ENCODE data around the gene INKA1. TPM values are rescaled to one million over a fixed set of nuclear protein-coding genes. Genes with fewer than 3 reads are reported as not detected.

The INKA1 gene
- total and polyA plus RNA-seq, 4 donors = 0.84 to 4.2 (median 1.2) TPM

DNA sequence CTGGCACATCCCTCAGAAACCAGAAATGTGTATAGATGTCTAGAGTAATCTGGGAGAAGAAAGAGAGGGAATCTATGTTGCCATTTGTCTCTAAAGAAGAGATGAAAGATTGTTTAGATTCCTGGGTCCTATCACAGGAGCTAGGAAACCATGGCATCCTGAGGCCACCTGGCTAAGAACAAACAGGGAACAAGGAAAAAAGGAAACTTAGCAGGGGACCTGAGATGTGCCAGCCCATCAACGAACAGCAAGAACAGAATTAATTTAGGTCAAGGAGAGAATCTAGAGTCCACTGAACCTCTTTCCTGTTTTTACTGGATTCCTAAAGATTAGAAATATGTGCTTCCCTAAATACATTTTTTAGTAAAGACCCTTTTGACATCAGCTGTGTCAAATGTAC lies 47.0 kb upstream of the INKA1 start:
- DNase-seq (ENCODE audit: low spot score) = no peak
- Histone ChIP-seq H3K4me3 (ENCODE audit: low read depth in 1 of 3, low read length in 3 of 3) (no peak overlapping the region), H3K4me1 (ENCODE audit: control insufficient read depth in 4 of 4, insufficient read depth in 4 of 4, low read length in 3 of 4) (no peaks in the 10 kb centered on the region), H3K9ac (ENCODE audit: low read depth in 1 of 2, low read length in 2 of 2) (no peak overlapping the region), H3K27me3 (ENCODE audit: control insufficient read depth in 4 of 4, insufficient read depth in 4 of 4, low read length in 3 of 4) (no peaks in the 10 kb centered on the region), H3K27ac (ENCODE audit: low read depth in 1 of 2, low read length in 2 of 2) (no peak overlapping the region), H3K36me3 (ENCODE audit: control insufficient read depth in 4 of 4, insufficient read depth in 3 of 4, low read depth in 1 of 4, low read length in 3 of 4) (peaks cover 0 to 2% (median 0%) of the 10 kb centered on the region in 4 donors), H3K9me3 (ENCODE audit: control insufficient read depth in 4 of 4, low read length in 3 of 4) (no peaks in the 10 kb centered on the region)
- TF ChIP-seq TAF1 (conservative IDR thresholded peaks at IDR 0.05) (no peak), YY1 (IDR thresholded peaks at IDR 0.05) (no peak), SP1 (IDR thresholded peaks at IDR 0.05) (no peak), HNF4G (IDR thresholded peaks at IDR 0.05) (no peak), FOXA1 (IDR thresholded peaks at IDR 0.05) (no peak), GABPA (IDR thresholded peaks at IDR 0.05 in 1 of 2, conservative IDR thresholded peaks at IDR 0.05 in 1 of 2) (no peak), NR2F2 (IDR thresholded peaks at IDR 0.05) (no peak), CTCF (IDR thresholded peaks at IDR 0.05; ENCODE audit: low read depth, low read length, missing input control) (no peak), FOXA2 (IDR thresholded peaks at IDR 0.05) (no peak), HNF4A (conservative IDR thresholded peaks at IDR 0.05) (no peak)
- TF ChIP-seq, protein P1, sequence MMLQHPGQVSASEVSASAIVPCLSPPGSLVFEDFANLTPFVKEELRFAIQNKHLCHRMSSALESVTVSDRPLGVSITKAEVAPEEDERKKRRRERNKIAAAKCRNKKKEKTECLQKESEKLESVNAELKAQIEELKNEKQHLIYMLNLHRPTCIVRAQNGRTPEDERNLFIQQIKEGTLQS (IDR thresholded peaks at IDR 0.05) = no peak
- WGBS = 78% methylated on average over 1 of the region's 1 CpG

DNA sequence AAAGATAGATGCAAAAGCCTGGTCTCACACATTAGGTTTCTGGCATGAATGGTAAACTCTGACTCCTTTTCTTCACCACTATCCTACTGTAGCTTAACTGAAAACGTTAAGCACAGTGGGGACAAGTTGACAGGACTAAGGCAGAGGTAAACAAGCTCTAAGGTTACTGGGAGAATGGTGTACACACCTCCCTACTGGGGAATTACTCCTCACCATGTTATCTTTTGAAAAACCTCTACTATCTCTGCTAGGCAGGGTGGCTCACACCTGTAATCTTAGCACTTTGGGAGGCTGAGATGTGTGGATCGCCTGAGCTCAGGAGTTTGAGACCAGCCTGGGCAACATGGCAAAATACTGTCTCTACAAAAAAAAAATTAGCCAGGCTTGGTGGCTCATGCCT lies 45.9 kb upstream of the INKA1 start:
- WGBS = 78% methylated on average over 2 of the region's 2 CpGs
- Histone ChIP-seq H3K27ac (ENCODE audit: low read depth in 1 of 2, low read length in 2 of 2) (no peak overlapping the region), H3K9ac (ENCODE audit: low read depth in 1 of 2, low read length in 2 of 2) (no peak overlapping the region), H3K36me3 (ENCODE audit: control insufficient read depth in 4 of 4, insufficient read depth in 3 of 4, low read depth in 1 of 4, low read length in 3 of 4) (peaks cover 0 to 2% (median 0%) of the 10 kb centered on the region in 4 donors), H3K9me3 (ENCODE audit: control insufficient read depth in 4 of 4, low read length in 3 of 4) (no peaks in the 10 kb centered on the region), H3K4me1 (ENCODE audit: control insufficient read depth in 4 of 4, insufficient read depth in 4 of 4, low read length in 3 of 4) (no peaks in the 10 kb centered on the region), H3K27me3 (ENCODE audit: control insufficient read depth in 4 of 4, insufficient read depth in 4 of 4, low read length in 3 of 4) (no peaks in the 10 kb centered on the region), H3K4me3 (ENCODE audit: low read depth in 1 of 3, low read length in 3 of 3) (no peak overlapping the region)
- no peak for DNase-seq (ENCODE audit: low spot score)
- TF ChIP-seq RXRA (IDR thresholded peaks at IDR 0.05) (no peak), CTCF (IDR thresholded peaks at IDR 0.05; ENCODE audit: low read depth, low read length, missing input control) (no peak), NR2F2 (IDR thresholded peaks at IDR 0.05) (no peak), ZBTB33 (IDR thresholded peaks at IDR 0.05) (no peak), SP1 (IDR thresholded peaks at IDR 0.05) (no peak), JUND (IDR thresholded peaks at IDR 0.05) (no peak), EGR1 (IDR thresholded peaks at IDR 0.05; ENCODE audit: low read depth in 2 of 2) (no peak), REST (IDR thresholded peaks at IDR 0.05) (no peak), GABPA (IDR thresholded peaks at IDR 0.05 in 1 of 2, conservative IDR thresholded peaks at IDR 0.05 in 1 of 2) (no peak), YY1 (IDR thresholded peaks at IDR 0.05) (no peak), RAD21 (IDR thresholded peaks at IDR 0.05) (no peak), HNF4G (IDR thresholded peaks at IDR 0.05) (no peak), MAX (IDR thresholded peaks at IDR 0.05) (no peak), FOXA2 (IDR thresholded peaks at IDR 0.05) (no peak)
- TF ChIP-seq, protein P1 (IDR thresholded peaks at IDR 0.05) = no peak

All from liver (tissue), 9 donors.